Astrocyte of the spinal cord (primary cell): ENCODE results near the gene AUTS2.

Experiments used
- DNase-seq: peaks from one replicate; pipeline ENCODE4 v3.0.0; 2011; ENCODE audit warnings: low read depth, low spot score
- H3K4me3 ChIP-seq: 2 replicates; pipeline ENCODE4 v1.5.1; 2011; ENCODE audit warnings: low read depth, mild to moderate bottlenecking, low read length, moderate library complexity
- CTCF ChIP-seq: IDR thresholded peaks from 2 replicates; pipeline ENCODE4 v1.5.1; 2012; ENCODE audit warnings: low read depth, mild to moderate bottlenecking, low read length, inconsistent platforms
- in situ Hi-C: cut with HindIII; loops from 2 replicates; pipeline ENCODE4 v1.10.0; 2017; ENCODE audit warnings: low sequenced_read_pairs

The AUTS2 gene

GRCh38 chr7:69640216-69640615, 41.9 kb downstream of the AUTS2 start:
- no peak for TF ChIP-seq CTCF
- no peak overlapping the region for H3K4me3 ChIP-seq
- no peak for DNase-seq
- in situ Hi-C loops: no loop called here

GRCh38 chr7:69640925-69641594, 42.8 kb downstream of the AUTS2 start:
- in situ Hi-C loops: no loop called here
- no peak for TF ChIP-seq CTCF
- no peak overlapping the region for H3K4me3 ChIP-seq
- DNase-seq: no peak

GRCh38 chr7:69643265-69643664, 45.0 kb downstream of the AUTS2 start:
- in situ Hi-C loops: no loop called here
- H3K4me3 ChIP-seq: no peak overlapping the region
- no peak for TF ChIP-seq CTCF
- DNase-seq: no peak

GRCh38 chr7:69643708-69644445, 45.6 kb downstream of the AUTS2 start:
- no peak for TF ChIP-seq CTCF
- no peak for DNase-seq
- H3K4me3 ChIP-seq: no peak overlapping the region
- in situ Hi-C loops: no loop called here

GRCh38 chr7:69645683-69646082, 47.4 kb downstream of the AUTS2 start:
- DNase-seq: no peak
- H3K4me3 ChIP-seq: no peak overlapping the region
- no peak for TF ChIP-seq CTCF
- in situ Hi-C loops: no loop called here

GRCh38 chr7:69651101-69651590, 52.9 kb downstream of the AUTS2 start:
- no peak for DNase-seq
- in situ Hi-C loops: no loop called here
- no peak for TF ChIP-seq CTCF
- no peak overlapping the region for H3K4me3 ChIP-seq
